AG09309 (cell line): ENCODE data around the gene ALDH4A1.

Experiments used
- DNase-seq: peaks from one replicate; pipeline ENCODE4 v3.0.0-alpha.2; 2010; ENCODE audit warnings: low read depth
- H3K4me3 ChIP-seq: 2 replicates; pipeline ENCODE4 v1.5.1; 2011; ENCODE audit warnings: mild to moderate bottlenecking, low read depth, low read length, moderate library complexity; ENCODE audit not compliant: control insufficient read depth
- CTCF ChIP-seq: IDR thresholded peaks from 2 replicates; pipeline ENCODE4 v1.5.1; 2011; ENCODE audit warnings: mild to moderate bottlenecking, low read depth, low read length, inconsistent platforms; ENCODE audit not compliant: insufficient read depth, control insufficient read depth; ENCODE audit errors: missing control alignments

Gene ALDH4A1, protein sequence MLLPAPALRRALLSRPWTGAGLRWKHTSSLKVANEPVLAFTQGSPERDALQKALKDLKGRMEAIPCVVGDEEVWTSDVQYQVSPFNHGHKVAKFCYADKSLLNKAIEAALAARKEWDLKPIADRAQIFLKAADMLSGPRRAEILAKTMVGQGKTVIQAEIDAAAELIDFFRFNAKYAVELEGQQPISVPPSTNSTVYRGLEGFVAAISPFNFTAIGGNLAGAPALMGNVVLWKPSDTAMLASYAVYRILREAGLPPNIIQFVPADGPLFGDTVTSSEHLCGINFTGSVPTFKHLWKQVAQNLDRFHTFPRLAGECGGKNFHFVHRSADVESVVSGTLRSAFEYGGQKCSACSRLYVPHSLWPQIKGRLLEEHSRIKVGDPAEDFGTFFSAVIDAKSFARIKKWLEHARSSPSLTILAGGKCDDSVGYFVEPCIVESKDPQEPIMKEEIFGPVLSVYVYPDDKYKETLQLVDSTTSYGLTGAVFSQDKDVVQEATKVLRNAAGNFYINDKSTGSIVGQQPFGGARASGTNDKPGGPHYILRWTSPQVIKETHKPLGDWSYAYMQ

DNA sequence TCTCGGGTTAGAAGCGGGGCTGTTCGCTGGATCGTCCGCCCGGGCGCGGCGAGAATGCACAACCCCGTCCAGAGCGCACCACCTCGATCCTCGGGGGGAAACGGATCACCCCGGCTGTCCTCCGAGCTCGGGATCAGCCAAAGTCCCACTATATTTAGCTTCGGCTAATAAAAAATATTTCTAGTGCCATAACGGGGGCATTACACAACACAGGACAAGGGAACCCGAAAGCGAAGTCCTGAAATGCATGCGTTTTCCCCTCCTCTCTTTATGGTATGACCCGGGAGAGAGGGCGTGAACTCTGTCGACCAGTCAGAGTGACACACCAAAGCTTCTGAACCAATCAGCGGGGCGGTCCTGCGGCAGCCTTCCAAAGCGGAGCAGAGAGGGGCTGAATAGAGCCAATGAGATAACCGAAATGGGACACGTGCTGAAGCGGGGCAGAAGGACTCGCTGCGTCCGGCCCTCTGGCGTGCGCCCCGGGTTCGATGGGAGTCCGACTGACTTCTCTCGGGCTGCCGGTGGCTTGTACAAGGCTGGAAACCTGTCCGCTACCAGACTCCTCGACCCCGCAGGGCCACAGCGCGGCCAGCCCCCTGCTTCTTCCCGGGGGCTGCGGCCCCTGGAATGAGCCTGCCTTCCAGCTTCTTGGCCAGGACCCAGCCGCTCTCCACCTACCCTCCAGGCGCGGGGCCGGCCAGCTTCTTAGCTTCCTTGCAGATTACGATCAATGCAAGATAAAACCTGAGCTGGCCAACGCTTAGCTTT, at the start of gene ALDH4A1:
TSS of gene ALDH4A1 (minus strand) at position 33 of the 768 bp plus-strand sequence. CDS start at position 1, 32 bp downstream.
- peak within 1 kb of the TSS; percentile 94 for H3K4me3 ChIP-seq
- no peak for TF ChIP-seq CTCF
- peak; percentile 90 for DNase-seq

- no peak overlapping the region for H3K4me3 ChIP-seq
- DNase-seq = no peak
- TF ChIP-seq CTCF = no peak
Measured at GRCh38 chr1:18951818-18952391, 49.5 kb upstream of the ALDH4A1 start.

DNA sequence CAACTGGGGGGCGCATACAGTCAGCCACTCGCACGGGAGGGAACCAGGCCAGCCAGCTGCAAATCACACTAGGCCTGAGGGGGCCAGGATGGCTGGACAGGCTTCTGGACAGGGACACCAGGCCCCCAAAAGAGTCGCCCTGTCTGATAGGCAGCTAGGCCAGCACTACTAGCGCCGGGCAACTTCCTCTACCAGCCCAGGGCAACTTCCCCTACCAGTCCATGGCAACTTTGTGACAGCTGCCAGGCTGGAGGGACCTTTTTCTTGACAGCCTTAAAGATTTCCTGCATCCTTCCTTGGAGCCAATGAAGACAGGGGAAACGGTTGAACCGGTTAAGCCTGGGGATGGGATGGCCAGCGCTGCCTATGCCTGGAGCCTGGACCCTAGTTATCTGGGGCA, 49.1 kb upstream of the ALDH4A1 start:
- DNase-seq = no peak
- H3K4me3 ChIP-seq = no peak overlapping the region
- no peak for TF ChIP-seq CTCF

DNA sequence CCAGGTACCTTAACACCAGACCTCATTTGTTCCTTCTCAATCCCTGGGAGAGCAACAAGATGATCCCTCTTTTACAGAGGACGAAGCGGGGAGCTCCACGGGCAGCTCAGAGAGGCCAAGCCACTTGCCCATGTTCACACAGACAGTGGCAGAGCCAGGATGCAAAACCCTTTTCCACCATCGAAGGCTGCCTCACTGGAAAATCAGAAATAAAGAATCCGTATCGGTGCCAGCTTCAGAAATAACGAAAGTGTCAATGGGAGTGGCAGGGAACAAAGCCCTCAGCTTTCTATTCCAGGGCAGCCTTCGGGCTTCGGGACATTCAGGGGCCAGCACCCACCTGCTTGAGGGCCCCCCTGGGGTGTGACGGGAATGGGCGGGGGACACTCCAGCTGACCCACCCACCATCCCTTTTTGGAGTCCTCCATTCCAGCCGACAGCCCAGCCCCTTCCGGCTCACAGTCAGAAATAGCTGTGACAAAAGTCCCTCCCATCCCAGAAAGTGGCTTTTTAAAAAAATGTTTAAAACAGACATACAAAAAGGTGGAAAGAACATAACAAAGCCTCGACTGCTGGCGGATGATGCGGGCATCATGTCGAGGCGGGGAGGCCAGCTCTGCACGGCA, 48.2 kb upstream of the ALDH4A1 start:
- DNase-seq = no peak
- H3K4me3 ChIP-seq = peak overlapping the region; percentile 38
- TF ChIP-seq CTCF = no peak

DNA sequence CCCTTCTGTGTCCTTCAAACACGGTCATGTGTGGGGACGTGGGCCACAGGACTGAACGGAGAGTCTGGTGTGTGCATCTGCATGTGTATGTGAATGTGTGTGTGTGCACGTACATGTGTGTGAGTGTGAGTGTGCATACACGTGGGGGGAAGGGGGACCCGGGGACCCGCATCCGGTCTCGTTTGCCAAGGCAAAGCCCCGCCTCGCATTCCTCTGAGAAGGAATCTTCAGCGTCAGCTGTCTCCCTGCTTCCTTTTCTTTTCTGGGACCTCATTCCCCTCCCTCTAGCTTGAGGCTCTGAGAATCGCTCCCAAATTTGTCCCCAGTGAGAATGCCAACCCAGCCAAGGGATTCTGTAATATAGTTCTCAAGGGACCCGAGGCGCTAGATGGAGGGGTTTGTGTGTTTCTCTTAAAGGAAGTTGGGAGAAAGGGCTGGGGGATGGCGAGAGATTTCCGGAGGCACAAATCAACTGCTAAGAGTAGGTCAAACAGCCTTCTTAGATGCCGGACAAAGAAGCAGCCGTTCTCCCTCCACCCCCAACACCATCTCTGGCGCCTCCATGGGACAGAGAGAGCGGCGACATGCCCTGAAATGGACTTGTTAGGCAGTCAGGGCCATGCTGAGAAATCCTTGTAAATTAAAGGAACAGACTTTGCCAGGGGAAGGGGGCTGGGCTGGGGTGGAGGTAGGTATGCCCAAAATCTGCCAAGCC, 47.5 kb upstream of the ALDH4A1 start:
- peak; percentile 27 for TF ChIP-seq CTCF
- H3K4me3 ChIP-seq = peak overlapping the region; percentile 38
- no peak for DNase-seq
